HG03060 (cell line): ENCODE results near the gene MT1E.
"Not testable (repeated sequence)": the region's sequence is repeated elsewhere in the genome, so short reads cannot be mapped to it uniquely, and the experiment has no call there.

Source experiments
- ATAC-seq: cut with Tn5 transposase; IDR thresholded peaks from one replicate; pipeline ENCODE4 v1.9.1; 2021; ENCODE audit warnings: low read depth, moderate number of reproducible peaks; ENCODE audit not compliant: unreplicated experiment

The MT1E gene

DNA sequence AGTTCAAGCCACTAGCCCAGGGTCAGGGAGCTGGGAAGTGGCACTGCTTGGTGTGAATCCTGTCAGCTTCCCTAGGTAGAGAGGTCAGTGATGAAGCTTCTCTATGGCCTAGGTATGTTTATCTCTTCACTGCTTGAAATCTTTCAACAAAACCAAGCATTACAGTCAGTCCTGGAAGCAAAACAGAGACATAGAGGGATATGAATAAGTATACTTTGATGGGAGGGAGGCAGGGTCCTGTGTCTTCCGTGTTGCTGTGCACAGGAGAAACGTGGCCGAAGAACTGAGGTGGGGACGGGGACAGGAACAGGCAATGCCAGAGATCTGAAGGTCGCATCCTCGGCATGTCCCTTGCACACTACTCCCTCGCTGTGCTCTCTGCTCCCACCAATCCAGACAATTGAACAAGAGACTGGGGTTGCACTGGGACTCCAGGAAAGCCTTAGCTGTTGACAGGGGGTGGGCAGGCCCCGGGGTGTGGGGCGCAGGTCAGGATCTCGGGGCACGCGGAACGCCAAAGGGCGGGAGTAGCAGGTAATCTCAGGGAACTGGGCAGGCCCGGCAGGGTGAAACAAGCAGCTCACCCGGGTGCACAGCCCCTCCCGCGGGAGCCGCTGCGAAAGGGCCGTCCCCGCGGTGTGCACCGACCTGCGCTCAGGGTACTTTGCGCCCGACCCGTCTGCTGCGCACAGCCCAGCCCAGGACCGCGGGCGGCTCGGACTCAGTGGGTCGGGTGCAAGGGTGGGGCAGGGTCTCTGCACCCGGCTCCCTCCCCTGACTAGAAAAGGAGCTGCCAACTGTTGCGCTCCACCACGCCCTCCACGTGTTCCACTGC, 43.6 kb downstream of the MT1E start, which contains the start of gene MT1H:
MT1H (plus strand) TSS at position 810 of the 835 bp plus-strand sequence. CDS start 71 bp downstream, outside the sequence.
- no peak for ATAC-seq

DNA sequence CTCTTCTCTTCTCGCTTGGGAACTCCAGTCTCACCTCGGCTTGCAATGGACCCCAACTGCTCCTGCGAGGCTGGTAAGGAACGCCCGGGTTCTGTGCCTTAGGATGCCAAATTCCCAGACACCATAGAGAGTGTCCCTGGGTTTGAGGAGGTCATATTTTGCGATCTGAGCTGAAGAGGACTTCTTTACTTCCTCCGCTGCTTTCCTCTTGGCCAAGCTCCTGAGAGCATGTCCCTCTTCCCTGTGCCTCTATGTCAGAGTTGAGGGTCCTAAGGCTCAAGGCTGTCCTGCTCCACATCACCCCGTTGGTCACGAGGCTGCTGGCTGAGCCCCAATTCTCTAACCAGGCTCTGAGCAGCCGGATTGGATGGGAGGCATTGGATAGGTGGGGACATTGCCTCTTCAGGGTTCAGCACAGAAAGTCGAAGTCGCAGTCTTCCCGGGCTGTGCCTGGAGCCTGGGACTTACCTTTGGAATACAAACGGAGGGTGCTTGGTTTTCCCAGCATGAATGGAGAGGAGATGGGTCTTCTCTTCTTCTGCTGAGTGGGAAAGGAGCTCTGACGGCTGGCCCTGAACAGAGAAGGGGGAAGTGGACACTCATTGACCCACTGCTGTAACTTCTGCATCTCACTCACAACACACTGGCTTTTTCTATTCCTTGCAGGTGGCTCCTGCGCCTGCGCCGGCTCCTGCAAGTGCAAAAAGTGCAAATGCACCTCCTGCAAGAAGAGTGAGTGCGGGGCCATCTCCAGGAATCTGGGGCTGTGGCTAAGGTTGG, 44.4 kb downstream of the MT1E start:
- no peak for ATAC-seq

DNA sequence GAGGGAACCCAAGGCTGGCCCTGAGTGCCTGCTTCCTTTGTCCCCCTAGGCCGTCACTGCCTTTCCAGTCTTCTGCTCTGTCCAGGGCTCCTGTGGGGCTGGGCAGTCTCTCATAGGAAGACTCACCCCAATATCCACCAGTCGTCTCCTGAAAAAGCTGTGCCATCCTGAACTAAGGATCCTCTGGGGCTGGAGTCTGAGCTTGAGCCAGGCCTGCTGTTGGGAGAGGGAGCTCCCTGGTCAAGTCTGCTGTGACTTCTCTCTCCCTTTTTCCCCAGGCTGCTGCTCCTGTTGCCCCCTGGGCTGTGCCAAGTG, 45.0 kb downstream of the MT1E start:
- ATAC-seq, result no peak

DNA sequence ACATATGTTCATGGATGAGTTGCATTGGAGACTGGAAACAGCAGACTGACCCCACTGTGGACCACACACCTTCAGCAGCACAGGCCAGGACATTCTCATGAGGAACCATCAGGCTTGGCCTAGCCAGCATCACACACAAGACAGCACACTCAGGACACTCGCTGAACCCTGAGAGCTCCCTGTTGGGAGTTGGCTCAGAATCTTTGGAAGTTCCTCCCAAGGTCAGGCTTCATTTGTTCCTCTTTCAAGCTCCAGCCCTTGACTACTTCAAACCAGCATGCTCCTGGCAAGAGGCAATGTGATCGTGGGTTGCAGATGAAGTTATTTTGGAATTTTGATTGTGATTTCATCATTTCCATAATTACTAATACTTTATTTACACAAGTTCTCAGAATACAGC, 46.1 kb downstream of the MT1E start:
- not testable (repeated sequence) for ATAC-seq

DNA sequence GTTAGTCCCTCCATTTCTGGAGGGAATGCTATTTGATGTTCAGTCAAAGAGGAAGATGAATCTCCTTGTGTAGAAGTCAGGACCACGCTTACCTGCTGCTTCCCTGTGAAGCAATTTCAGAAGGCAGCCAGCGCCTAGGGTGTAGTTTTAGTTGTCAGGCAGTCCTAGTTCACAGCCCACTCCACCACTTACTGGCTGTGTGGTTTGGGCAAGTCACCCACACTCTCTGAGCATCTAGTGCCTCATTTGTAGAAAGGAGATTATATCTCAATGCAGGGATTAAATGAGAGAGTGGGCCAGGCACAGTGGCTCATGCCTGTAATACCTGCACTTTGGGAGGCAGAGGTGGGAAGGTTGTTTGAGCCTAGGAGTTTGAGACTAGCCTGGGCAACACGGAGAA, 46.6 kb downstream of the MT1E start:
- ATAC-seq, result not testable (repeated sequence)

DNA sequence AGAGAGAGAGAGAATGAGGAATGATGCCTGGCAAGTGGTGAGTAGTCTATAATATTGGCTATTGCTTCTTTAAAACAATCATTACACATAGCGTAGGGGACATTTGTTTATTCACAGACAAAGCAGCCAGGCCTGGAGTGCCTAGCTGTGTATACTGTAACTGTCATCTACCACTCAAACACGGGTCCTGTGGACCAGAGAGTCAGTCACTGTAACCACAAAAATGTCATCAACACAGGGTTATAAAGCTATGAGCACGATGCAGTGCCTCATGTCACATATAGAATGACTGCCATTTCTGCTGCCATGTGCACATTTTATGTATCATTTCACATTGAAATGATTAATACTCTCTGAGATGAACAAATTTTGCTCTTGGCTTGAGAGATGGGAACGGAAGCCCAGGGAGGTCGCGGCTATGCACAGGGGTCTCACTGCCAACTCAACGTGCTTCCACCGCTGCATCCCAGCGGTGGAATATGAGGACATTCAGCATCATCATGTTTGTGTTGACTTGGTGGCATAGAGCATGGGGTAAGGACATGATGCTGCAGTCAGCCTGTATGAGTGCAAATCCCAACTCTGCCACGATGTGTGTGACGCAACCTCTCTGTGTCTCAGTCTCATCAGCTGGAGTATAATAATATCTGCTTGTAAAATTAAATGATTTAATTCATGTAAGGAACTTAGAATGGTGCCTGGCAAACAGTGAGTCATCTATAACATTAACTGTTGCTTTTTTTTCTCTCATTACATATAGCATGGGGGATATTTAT, 47.4 kb downstream of the MT1E start:
- ATAC-seq, result no peak

DNA sequence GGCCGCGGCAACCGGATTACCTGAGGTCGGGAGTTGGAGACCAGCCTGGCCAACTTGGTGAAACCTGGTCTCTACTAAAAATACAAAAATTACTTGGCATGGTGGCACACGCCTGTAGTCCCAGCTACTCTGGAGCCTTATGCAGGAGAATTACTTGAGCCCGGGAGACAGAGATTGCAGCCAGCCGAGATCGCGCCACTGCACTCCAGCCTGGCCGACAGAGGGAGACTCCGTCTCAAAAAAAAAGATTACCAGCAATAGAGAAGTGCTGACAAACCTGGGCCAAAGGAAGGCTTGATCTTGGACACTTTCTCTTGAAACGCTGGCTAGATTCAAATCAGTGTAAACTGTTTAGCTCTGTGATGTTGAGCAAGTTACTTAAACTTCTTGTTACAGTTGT, 48.3 kb downstream of the MT1E start:
- ATAC-seq, result no peak

DNA sequence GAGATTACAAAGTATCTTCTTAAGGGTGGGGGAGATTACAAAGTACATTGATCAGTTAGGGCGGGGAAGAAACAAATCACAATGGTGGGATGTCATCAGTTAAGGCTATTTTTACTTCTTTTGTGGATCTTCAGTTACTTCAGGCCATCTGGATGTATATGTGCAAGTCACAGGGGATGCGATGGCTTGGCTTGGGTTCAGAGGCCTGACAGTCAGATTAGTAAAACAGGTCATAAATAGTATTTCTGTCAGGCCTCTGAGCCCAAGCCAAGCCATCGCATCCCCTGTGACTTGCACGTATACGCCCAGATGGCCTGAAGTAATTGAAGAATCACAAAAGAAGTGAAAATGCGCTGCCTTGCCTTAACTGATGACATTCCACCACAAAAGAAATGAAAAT, 49.0 kb downstream of the MT1E start:
- not testable (repeated sequence) for ATAC-seq

DNA sequence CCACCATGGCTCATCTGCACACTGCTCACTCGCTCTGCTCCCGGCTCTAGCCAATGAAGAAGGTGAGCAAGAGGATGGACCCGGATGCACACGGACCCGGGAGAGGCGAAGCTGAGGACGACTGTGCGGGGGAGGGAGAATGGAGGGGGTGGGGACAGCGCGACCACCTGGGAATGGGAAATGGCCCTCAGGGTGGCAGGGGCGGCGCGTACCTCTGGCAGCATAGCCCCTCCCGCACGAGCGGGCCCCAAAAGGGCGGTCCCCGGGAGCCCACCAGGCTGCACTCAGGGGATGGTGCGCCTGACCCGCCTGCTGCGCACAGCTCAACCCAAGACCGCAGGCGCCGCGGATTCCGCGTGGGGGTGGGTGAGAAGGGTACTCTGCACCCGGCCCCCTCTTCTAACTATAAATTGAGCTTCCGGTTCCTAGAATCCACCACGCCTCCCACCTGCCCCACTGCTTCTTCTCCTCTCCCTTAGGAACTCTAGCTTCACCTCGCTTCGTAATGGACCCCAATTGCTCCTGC, 50.2 kb downstream of the MT1E start:
- ATAC-seq, result no peak
